Hematopoietic multipotent progenitor cell (in vitro differentiated cells): ENCODE data around the gene ESR1. TPM values are rescaled to one million over a fixed set of nuclear protein-coding genes. Genes with fewer than 3 reads are reported as not detected.

Experiments
- DNase-seq, 3 donors: peaks; one replicate each; pipeline ENCODE4 v3.0.0-alpha.2; 2011 to 2015; ENCODE audit warnings: low read depth in 2 of 3, low spot score in 2 of 3
- total RNA-seq: library from RNA; depleted of rRNA; stranded (reverse); fragments of >200 nt; gene quantifications from one replicate; pipeline ENCODE4 v1.2.3, GENCODE V29; 2012

Gene ESR1
- total RNA-seq, 1 donor = 1.9 TPM

- DNase-seq = peak in 1 of 3 donors; percentile 21
Measured at GRCh38 chr6:152166497-152166896, 359.0 kb downstream of the ESR1 start.

GRCh38 chr6:152166897-152167296 is 359.4 kb downstream of the ESR1 start:
- no peak for DNase-seq

- no peak for DNase-seq
Measured at GRCh38 chr6:152167641-152168603, 360.4 kb downstream of the ESR1 start.

- DNase-seq = no peak
Measured at GRCh38 chr6:152170313-152170701, 362.8 kb downstream of the ESR1 start.

GRCh38 chr6:152170702-152171667 is 363.5 kb downstream of the ESR1 start:
- DNase-seq = peak in 1 of 3 donors; percentile 20

GRCh38 chr6:152173321-152173720 is 365.8 kb downstream of the ESR1 start:
- no peak for DNase-seq

GRCh38 chr6:152173957-152174356 is 366.5 kb downstream of the ESR1 start:
- DNase-seq = no peak

- no peak for DNase-seq
Measured at GRCh38 chr6:152176268-152176667, 368.8 kb downstream of the ESR1 start.
